GM23248 (cell line): ENCODE results near the gene PRR5L.

Source experiments
- EZH2 ChIP-seq: fragments of 200-600 bp; sonication (generic); IDR thresholded peaks from 2 replicates; pipeline ENCODE4 v1.6.1; 2018; ENCODE audit warnings: antibody characterized with exemption, mild to moderate bottlenecking; ENCODE audit not compliant: insufficient read depth, poor library complexity, severe bottlenecking
- EZH2phosphoT487 ChIP-seq: fragments of 200-600 bp; sonication (generic); IDR thresholded peaks from 2 replicates; pipeline ENCODE4 v1.6.1; 2018; ENCODE audit warnings: antibody characterized with exemption, moderate library complexity, mild to moderate bottlenecking, low read depth; ENCODE audit not compliant: insufficient read depth

DNA sequence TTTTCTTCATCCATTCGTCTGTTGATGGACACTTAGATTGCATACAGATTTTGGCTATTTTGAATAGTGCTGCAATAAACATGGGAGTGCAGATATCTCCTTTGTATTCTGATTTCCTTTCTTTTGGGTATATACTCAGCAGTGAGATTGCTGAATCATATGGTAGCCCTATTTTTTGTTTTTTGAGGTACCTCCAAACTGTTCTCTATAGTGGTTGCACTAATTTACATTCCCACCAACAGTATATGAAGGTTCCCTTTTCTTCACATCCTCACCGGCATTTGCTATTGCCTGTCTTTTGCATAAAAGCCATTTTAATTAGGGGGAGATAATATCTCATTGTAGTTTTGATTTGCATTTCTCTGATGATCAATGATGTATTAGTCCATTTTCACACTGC, 96.1 kb downstream of the PRR5L start:
- no peak for TF ChIP-seq EZH2
- TF ChIP-seq EZH2phosphoT487, result no peak
